ENCODE data around the gene PPP1R12C.
"Not testable (repeated sequence)": the region's sequence is repeated elsewhere in the genome, so short reads cannot be mapped to it uniquely, and the experiment has no call there.

PPP1R12C gene

GRCh38 chr19:55109527-55110291 lies 7.7 kb downstream of the PPP1R12C start:
- DNase-seq: no peak

DNA sequence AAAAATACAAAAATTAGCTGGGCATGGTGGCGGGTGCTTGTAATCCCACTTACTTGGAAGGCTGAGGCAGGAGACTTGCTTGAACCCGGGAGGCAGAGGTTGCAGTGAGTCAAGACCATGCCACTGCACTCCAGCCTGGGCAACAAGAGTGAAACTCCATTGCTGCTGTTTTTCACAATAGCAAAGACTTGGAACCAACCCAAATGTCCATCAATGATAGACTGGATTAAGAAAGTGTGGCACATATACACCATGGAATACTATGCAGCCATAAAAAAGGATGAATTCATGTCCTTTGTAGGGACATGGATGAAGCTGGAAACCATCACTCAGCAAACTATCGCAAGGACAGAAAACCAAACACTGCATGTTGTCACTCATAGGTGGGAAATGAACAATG lies 10.2 kb downstream of the PPP1R12C start:
- DNase-seq: not testable (repeated sequence)

GRCh38 chr19:55106591-55106990 lies 10.8 kb downstream of the PPP1R12C start:
- no peak for DNase-seq

DNA sequence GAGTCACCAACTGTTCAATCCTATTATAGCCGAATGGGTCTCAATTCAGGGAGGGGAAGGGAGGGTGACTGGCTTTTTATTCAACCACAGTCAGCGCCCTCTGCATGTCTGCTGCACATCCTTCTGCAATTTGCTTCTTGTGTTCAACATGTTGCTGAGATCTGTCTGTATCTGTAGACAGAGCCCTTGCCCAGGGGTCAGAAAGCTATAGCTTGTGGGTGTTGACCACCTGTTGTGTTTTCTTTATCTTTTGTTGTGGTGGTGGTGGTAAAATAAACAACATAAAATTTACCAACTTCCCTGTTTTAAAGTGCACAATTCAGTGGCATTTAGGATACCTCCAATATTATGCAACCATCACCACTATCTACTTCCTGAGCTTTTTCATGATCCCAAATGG lies 12.2 kb downstream of the PPP1R12C start:
- no peak for DNase-seq

- no peak for DNase-seq
These were observed 14.2 kb downstream of the PPP1R12C start for GRCh38 chr19:55103190-55103589.

GRCh38 chr19:55101261-55101660 lies 16.2 kb downstream of the PPP1R12C start:
- no peak for DNase-seq

- DNase-seq: no peak
These were observed 17.6 kb downstream of the PPP1R12C start for GRCh38 chr19:55099557-55100506.

DNA sequence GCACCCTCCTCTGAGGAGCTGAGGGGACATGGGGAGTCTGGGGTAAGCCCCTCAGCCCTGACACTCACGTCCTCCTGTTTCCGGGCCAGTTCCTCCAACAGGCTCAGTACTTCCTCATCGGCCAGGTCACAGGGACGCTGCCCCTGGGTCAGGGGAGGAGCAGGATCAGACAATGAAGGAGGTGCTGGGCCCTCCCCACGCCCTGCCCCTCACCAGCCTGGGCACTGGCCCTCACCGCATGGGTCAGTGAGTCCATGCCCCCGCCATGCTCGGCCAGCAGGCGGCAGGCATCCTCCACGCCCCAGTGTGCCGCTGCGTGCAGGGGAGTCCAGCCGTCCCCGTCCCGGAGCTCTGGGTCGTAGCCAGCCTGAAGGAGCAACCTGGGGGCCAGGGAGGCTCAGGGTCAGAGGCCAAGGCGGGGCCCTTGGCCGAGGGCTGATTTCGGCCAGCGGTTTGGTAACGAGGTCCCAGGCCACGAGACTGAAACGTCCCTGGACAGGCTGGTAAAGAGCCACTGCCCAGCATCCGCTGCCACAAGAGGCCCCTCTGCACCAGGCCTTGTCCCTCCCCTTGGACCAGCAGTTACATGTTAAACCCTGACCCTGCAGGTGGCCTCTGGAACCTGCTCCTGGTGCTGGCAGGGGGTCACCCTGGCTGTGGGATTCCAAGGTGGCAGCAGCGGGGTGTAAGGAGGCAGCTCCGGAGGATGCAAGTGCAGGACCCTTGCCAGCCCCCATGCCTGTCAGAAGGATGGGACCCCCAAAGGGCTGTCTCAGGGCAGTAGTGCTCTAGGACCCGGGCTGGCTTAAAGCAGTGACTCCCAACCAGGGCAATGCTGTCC lies 18.5 kb downstream of the PPP1R12C start:
- no peak for DNase-seq

DNA sequence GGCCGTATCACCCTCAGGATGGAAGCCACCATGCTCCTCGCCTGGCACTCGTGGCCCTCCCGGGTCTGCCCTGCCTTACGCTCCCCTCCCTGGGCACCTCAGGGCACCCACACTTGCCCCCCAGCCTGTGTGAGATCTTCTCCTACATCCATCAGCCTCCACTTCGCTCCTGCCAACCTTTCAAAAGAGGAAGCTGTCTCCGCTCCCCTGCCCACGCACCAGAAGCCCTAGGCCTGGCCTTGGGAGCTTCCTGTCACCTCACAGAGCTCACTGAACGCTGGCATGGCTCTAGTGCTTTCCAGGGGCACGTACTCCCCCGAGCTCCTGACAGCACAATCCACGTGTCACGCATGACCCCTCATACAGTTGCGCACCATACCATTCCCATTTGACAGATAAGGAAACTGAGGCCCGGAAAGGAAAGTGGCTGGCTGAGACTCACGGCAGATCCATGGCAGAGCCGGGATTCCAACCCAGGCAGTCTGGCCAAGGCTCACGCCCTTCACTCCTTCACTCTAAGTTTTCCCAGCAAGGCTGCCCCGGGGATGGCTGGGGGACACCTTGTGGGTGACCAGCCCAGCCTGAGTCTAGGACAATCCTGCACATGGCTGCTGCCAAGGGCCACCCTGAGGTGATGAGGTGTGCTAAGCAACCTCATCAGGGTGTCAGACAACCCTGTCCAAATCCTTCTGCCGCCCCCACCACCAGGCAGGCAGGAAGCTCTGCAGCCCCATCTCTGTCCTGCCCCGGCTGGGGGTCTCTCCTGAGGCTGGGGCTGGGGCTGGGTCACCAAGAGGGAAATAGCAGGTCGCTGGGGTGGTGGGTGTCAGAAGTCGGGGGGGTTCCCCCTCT lies 19.3 kb downstream of the PPP1R12C start:
- no peak for DNase-seq

DNA sequence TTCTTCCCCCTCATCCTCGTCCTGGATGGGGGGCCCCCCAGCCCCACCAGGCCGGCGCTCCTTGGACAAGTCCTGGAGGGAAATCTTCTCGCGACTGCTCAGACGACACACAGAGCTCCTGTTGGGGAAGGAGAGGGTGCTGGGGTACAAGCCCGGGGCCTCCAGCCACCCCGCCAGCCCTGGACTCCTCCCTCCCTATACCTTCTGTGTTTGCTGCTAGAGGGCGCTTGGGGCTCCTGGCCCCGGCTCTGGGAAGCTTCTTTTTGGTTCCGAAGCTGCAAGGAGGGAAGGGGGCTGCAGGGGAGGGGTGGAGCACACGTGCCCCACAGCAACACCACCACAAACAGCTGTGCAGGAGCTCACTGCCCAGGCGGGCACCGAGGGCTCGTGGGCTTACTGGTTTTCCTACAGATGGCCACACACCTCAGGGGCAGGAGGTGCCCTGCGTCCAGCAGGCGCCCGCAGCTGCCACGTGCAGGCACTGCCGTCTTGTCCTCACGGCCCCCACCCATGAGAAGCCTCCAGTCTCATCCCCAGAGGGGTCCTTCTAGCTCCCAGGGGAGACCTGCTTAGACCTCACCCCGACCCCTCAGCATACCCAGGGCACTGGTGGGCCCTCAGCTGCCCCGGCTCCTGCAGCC lies 21.3 kb downstream of the PPP1R12C start:
- no peak for DNase-seq

- no peak for DNase-seq
These were observed 22.0 kb downstream of the PPP1R12C start for GRCh38 chr19:55095260-55096060.

DNA sequence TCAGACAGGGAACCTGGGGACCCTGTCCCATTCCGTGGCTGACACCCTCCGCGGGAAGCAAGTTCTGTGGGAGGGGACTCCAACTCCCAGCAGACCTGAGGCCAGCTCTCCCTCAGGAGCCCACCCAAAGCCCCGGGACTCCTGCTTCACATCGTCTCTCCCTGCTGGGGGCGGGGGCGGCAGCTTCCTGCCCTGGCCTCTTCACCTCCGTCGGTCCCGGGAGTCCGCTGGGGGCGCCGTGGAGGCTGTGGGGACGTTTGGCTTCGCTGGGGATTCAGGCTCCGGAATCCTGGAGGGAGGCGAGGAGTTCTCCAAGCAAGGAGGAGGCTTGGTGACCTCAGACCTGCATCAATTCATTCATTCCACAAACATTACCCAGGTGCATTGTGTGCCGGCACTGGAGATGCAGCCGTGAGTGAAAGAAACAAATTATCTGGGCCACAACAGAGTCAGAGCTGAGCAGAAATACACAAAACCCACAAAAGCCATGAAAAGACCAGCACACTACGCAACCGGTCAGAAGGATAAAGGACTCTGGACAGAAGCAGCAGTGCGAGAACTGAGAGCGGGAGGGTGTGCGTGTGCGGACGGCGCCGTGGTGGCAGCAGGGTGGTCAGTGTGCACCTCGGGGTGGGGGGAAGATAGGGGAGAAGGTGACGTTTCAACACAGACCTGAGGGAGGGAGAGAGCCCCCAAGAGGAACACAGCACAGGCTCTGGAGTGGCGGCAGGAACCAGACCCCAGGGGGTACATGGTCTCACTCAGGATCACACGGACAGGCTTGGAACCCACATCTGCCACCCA lies 22.8 kb downstream of the PPP1R12C start:
- no peak for DNase-seq

- no peak for DNase-seq
These were observed 24.8 kb downstream of the PPP1R12C start for GRCh38 chr19:55092423-55093318.

GRCh38 chr19:55091955-55092354 lies 25.5 kb downstream of the PPP1R12C start:
- no peak for DNase-seq

DNA sequence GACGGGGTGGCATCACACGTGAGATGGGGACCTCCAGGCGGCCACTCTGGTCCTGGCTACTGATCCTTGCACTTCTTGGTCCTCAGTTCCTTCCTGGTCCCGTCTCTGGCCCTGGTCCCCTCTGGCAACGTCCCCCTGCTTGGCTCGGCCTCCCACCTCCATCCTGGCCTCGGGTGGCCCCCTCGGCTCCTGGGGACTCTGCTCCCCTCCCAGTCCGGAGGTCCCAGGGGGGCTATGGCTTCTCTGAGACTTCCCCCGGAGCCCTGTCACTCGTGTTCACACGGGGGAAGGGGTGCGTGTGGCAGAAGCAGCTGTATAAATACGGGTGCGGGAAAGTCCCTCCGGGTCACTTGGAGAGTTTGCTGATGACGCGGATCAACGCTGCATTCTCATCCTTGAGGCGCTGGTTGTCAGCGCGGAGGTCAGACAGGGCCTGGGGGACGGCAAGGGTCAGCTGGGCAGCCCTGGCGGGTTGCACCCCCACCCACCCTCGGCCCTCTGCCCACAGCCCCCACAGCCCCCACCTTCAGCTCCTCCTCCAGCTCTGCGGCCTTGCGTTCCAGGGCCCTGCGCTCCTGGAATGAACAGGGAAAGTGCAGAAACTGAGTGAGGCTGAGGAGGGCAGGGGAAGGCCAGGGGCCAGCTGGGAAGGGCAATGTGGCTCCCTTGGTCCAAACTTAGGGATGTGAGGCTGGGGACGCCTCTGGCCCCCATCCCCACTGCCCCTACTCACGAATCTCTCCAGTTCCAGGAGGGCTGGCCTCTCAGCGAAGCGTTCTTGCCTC lies 26.1 kb downstream of the PPP1R12C start:
- no peak for DNase-seq

DNA sequence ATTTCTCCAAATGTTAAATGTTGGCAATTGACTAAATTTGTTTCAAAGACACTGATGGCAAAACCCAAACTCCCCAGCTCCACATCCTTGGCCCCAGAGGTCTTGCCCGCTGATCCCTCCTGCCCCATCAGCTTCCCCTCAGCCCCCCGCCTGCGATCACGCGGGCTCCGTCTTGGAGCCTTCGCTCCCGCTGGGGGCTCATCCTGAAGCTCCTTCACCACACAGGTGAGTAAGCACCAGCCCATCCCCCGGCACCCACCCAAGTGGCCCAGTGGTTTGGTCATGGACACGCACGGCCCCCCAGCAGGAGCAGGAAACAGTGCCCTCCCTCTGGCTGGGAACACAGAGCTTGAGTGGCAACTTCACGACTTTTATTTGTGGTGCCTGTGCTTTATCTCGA lies 26.9 kb downstream of the PPP1R12C start:
- no peak for DNase-seq

DNA sequence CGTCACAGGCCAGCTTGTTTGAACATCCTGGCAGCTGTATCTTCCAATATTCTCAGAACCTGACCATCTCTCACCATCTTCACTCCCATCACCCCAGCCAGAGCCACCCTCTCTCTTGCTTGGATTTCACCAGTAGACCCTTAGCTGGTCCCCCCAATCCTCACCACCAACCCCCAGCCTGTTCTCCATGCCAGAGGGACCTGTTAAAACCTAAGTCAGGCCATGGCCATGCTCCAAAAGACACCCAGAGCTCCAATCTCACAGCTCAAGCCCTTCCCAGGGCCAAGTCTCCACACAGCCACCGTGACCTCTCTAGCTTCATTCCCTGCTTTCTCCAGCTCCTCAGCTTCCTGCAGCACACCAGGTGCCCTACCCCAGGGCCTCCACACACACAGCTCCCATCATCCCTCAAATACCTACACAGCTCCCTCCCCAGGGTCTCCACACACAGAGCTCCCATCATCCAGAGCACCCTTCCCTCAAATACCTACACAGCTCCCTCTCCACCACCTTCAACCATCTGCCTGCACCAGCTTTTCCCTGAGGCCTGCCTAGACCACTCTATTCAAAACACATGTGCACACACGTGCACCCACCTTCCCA lies 28.0 kb downstream of the PPP1R12C start:
- DNase-seq: no peak

Data from DMS 273 treated with DMSO at 0.1 percent for 48 hours (cell line).